OCI-LY7 (cell line): Measurements from ENCODE around the gene TMC1. TPM values are rescaled to one million over a fixed set of nuclear protein-coding genes. Genes with fewer than 3 reads are reported as not detected.

Source experiments
- BruUV-seq: library from RNA; stranded (reverse); fragments of 400-500 nt; replicated peaks from 2 replicates; lab custom pipeline; 2021; lab: Mats Ljungman, UMichigan
- CTCF ChIA-PET: fragments of 300-600 bp; sonication (Branson Sonifier 250); formaldehyde crosslinking; loops from one replicate; lab custom pipeline; 2022; ENCODE audit warnings: antibody characterized with exemption; ENCODE audit not compliant: unreplicated experiment; lab: Charles Lee
- POLR2A ChIA-PET: fragments of 300-600 bp; sonication (Branson Sonifier 250); formaldehyde crosslinking; loops from one replicate; lab custom pipeline; 2022; ENCODE audit warnings: antibody characterized with exemption; lab: Charles Lee
- DNase-seq: peaks from one replicate; pipeline ENCODE4 v3.0.0-alpha.2; 2015; ENCODE audit warnings: low spot score
- H2AFZ ChIP-seq: fragments of 200-600 bp; sonication (generic), shearing (Covaris generic); 2 replicates; pipeline ENCODE4 v1.6.1; 2014; ENCODE audit warnings: mild to moderate bottlenecking, antibody characterized with exemption, low read length, moderate library complexity
- H3K27ac ChIP-seq: fragments of 200-600 bp; sonication (generic); 2 replicates; pipeline ENCODE4 v1.5.1; 2014; ENCODE audit warnings: mixed run types, low read depth, mild to moderate bottlenecking, moderate library complexity, low read length, inconsistent platforms; ENCODE audit not compliant: poor library complexity, severe bottlenecking
- H3K36me3 ChIP-seq: fragments of 200-600 bp; sonication (generic); 2 replicates; pipeline ENCODE4 v1.6.1; 2014; ENCODE audit warnings: mild to moderate bottlenecking, antibody characterized with exemption, low read length, moderate library complexity, mixed read lengths; ENCODE audit not compliant: insufficient read depth
- H3K4me1 ChIP-seq: fragments of 200-600 bp; sonication (generic); 2 replicates; pipeline ENCODE4 v1.5.1; 2014; ENCODE audit warnings: mild to moderate bottlenecking, low read length; ENCODE audit not compliant: insufficient read depth, poor library complexity, severe bottlenecking
- H3K4me2 ChIP-seq: fragments of 200-600 bp; sonication (generic); 2 replicates; pipeline ENCODE4 v1.6.1; 2014; ENCODE audit warnings: mild to moderate bottlenecking, low read length
- H3K4me3 ChIP-seq: fragments of 200-600 bp; sonication (generic); 2 replicates; pipeline ENCODE4 v1.5.1; 2014; ENCODE audit warnings: mild to moderate bottlenecking, low read depth, low read length; ENCODE audit not compliant: poor library complexity, severe bottlenecking
- H3K79me2 ChIP-seq: fragments of 200-600 bp; sonication (generic); 2 replicates; pipeline ENCODE4 v1.6.1; 2016; ENCODE audit warnings: low read depth, mild to moderate bottlenecking, low read length, moderate library complexity, mixed read lengths; ENCODE audit not compliant: insufficient read depth
- H3K9me2 ChIP-seq: fragments of 200-600 bp; sonication (generic); 2 replicates; pipeline ENCODE4 v1.6.1; 2016; ENCODE audit warnings: mild to moderate bottlenecking, low read length, mixed read lengths; ENCODE audit not compliant: insufficient read depth
- H3K9me3 ChIP-seq: fragments of 200-600 bp; sonication (generic); 2 replicates; pipeline ENCODE4 v1.6.1; 2014; ENCODE audit warnings: mild to moderate bottlenecking, mixed run types, low read length, mixed read lengths
- H4K20me1 ChIP-seq: fragments of 200-600 bp; sonication (generic); 2 replicates; pipeline ENCODE4 v1.6.1; 2014; ENCODE audit warnings: mild to moderate bottlenecking, antibody characterized with exemption, low read length, moderate library complexity, mixed read lengths; ENCODE audit not compliant: insufficient read depth
- CTCF ChIP-seq: fragments of 200-600 bp; sonication (generic); conservative IDR thresholded peaks from 2 replicates; pipeline ENCODE4 v1.5.1; 2014; ENCODE audit warnings: mild to moderate bottlenecking, antibody characterized with exemption, low read length, moderate library complexity, mixed read lengths
- EZH2phosphoT487 ChIP-seq: fragments of 200-600 bp; sonication (generic); IDR thresholded peaks from 2 replicates; pipeline ENCODE4 v1.6.1; 2018; ENCODE audit warnings: low read depth, borderline replicate concordance, mild to moderate bottlenecking, mixed run types, antibody characterized with exemption, low read length, moderate library complexity, mixed read lengths
- intact Hi-C: fragments of 100-400 bp; cut with micrococcal nuclease; formaldehyde crosslinking; loops from one replicate; pipeline ENCODE4 v1.10.0; 2022; ENCODE audit not compliant: unreplicated experiment
- total RNA-seq, 2 experiments: library from RNA; depleted of rRNA in 1 of 2; stranded (reverse); fragments of >200 nt in 1 of 2; shearing (Covaris generic) in 1 of 2; gene quantifications; 2 replicates each; pipeline ENCODE4 v1.2.3, GENCODE V29; 2014 to 2022

TMC1 gene
- total RNA-seq, 2 experiments from 2014 or later, result not detected

- no peak overlapping the region for H2AFZ ChIP-seq
- ChIA-PET CTCF (no interaction called here), POLR2A (no interaction called here)
- no peaks in the 10 kb centered on the region for H3K9me3 ChIP-seq
- no peak for DNase-seq
- H3K4me2 ChIP-seq, result no peak overlapping the region
- H3K4me3 ChIP-seq, result no peak overlapping the region
- no peaks in the 10 kb centered on the region for H3K36me3 ChIP-seq
- H3K79me2 ChIP-seq, result no peaks in the 10 kb centered on the region
- H3K4me1 ChIP-seq, result no peaks in the 10 kb centered on the region
- H3K9me2 ChIP-seq, result no peaks in the 10 kb centered on the region
- intact Hi-C loops, result no loop called here
- no peak overlapping the region for H3K27ac ChIP-seq
- H4K20me1 ChIP-seq, result no peaks in the 10 kb centered on the region
- BruUV-seq, result no TSS peak
- no peak for TF ChIP-seq CTCF
- TF ChIP-seq EZH2phosphoT487, result no peak
Measured at GRCh38 chr9:72701510-72701909, 180.1 kb downstream of the TMC1 start.

- POLR2A ChIA-PET, result interaction anchor here (0.6 kb wide), 1 partner anchor 879 kb away, joined by 5 read pairs; no protein-coding TSS in a partner anchor
- Histone ChIP-seq H3K79me2 (no peaks in the 10 kb centered on the region), H3K4me1 (no peaks in the 10 kb centered on the region), H2AFZ (no peak overlapping the region), H4K20me1 (no peaks in the 10 kb centered on the region), H3K4me2 (no peak overlapping the region), H3K36me3 (no peaks in the 10 kb centered on the region), H3K27ac (no peak overlapping the region), H3K4me3 (no peak overlapping the region), H3K9me2 (no peaks in the 10 kb centered on the region), H3K9me3 (no peaks in the 10 kb centered on the region)
- no peak for DNase-seq
- intact Hi-C loops, result no loop called here
- no peak for TF ChIP-seq EZH2phosphoT487
- no peak for TF ChIP-seq CTCF
- CTCF ChIA-PET, result no interaction called here
- no TSS peak for BruUV-seq
Measured at GRCh38 chr9:72703574-72703973, 182.2 kb downstream of the TMC1 start.

- CTCF ChIA-PET, result no interaction called here
- no TSS peak for BruUV-seq
Measured at GRCh38 chr9:72704688-72705375, 183.4 kb downstream of the TMC1 start.

More at GRCh38 chr9:72704688-72705375, 183.4 kb downstream of the TMC1 start:
- POLR2A ChIA-PET, result interaction anchor here (1.1 kb wide), 1 partner anchor 11 kb away, joined by 3 read pairs; no protein-coding TSS in a partner anchor
- TF ChIP-seq EZH2phosphoT487 (no peak), CTCF (no peak)
- Histone ChIP-seq H3K4me3 (no peak overlapping the region), H3K9me3 (no peaks in the 10 kb centered on the region), H3K79me2 (no peaks in the 10 kb centered on the region), H3K4me1 (no peaks in the 10 kb centered on the region), H3K4me2 (no peak overlapping the region), H3K36me3 (no peaks in the 10 kb centered on the region), H3K9me2 (no peaks in the 10 kb centered on the region), H2AFZ (no peak overlapping the region), H4K20me1 (no peaks in the 10 kb centered on the region), H3K27ac (no peak overlapping the region)
- DNase-seq, result no peak
- intact Hi-C loops, result no loop called here
